Endodermal cell (in vitro differentiated cells): Measurements from ENCODE around the gene OR2D2. TPM values are rescaled to one million over a fixed set of nuclear protein-coding genes. Genes with fewer than 3 reads are reported as not detected.

Source experiments
- DNase-seq: peaks from one replicate; pipeline ENCODE4 v3.0.0-alpha.2; 2017
- H3K27ac ChIP-seq: 2 replicates; pipeline ENCODE4 v1.5.1; 2013; ENCODE audit warnings: mild to moderate bottlenecking, low read depth, low read length, moderate library complexity
- H3K27me3 ChIP-seq: 2 replicates; pipeline ENCODE4 v1.6.1; 2013; ENCODE audit warnings: mild to moderate bottlenecking, low read length, moderate library complexity; ENCODE audit not compliant: insufficient read depth, control insufficient read depth, poor library complexity, severe bottlenecking
- H3K36me3 ChIP-seq: 2 replicates; pipeline ENCODE4 v1.7.0; 2013; ENCODE audit warnings: mild to moderate bottlenecking, low read length, moderate library complexity; ENCODE audit not compliant: control insufficient read depth, insufficient read depth
- H3K4me1 ChIP-seq: one replicate; pipeline ENCODE4 v1.7.0; 2013; ENCODE audit warnings: low read length; ENCODE audit not compliant: control insufficient read depth, insufficient read depth
- H3K4me3 ChIP-seq: 2 replicates; pipeline ENCODE4 v1.5.1; 2013; ENCODE audit warnings: mild to moderate bottlenecking, low read length, moderate library complexity
- H3K9ac ChIP-seq: 2 replicates; pipeline ENCODE4 v1.6.1; 2013; ENCODE audit warnings: mild to moderate bottlenecking, low read length, moderate library complexity; ENCODE audit not compliant: poor library complexity, severe bottlenecking; ENCODE audit errors: extremely low read depth
- H3K9me3 ChIP-seq: 2 replicates; pipeline ENCODE4 v1.6.1; 2013; ENCODE audit warnings: mild to moderate bottlenecking, low read length, moderate library complexity; ENCODE audit not compliant: control insufficient read depth
- H3K27ac Mint-ChIP-seq: 2 replicates; pipeline ENCODE4 v1.8.0; 2020; ENCODE audit warnings: mixed read lengths
- H3K27me3 Mint-ChIP-seq: 2 replicates; pipeline ENCODE4 v1.8.0; 2021; ENCODE audit warnings: mild to moderate bottlenecking, mixed read lengths; ENCODE audit not compliant: insufficient read depth
- H3K36me3 Mint-ChIP-seq: 2 replicates; pipeline ENCODE4 v1.8.0; 2020; ENCODE audit warnings: low read depth, mixed read lengths
- H3K4me1 Mint-ChIP-seq: 2 replicates; pipeline ENCODE4 v1.8.0; 2020; ENCODE audit warnings: mixed read lengths
- H3K4me3 Mint-ChIP-seq: 2 replicates; pipeline ENCODE4 v1.8.0; 2020; ENCODE audit warnings: mild to moderate bottlenecking, moderate library complexity, mixed read lengths
- H3K9me3 Mint-ChIP-seq: 2 replicates; pipeline ENCODE4 v1.8.0; 2020; ENCODE audit warnings: mild to moderate bottlenecking, mixed read lengths
- CTCF ChIP-seq: fragments of 200-600 bp; sonication (generic); conservative IDR thresholded peaks from 2 replicates; pipeline ENCODE4 v1.5.0; 2021; ENCODE audit warnings: antibody characterized with exemption, mild to moderate bottlenecking
- WGBS, 2 experiments: methylation state at CpG; one replicate each; pipeline versions ENCODE4 v1.1.5 to v1.1.7; 2013; ENCODE audit warnings: missing lambda C conversion rate in 2 of 2, mixed read lengths in 1 of 2; ENCODE audit not compliant: insufficient coverage in 1 of 2, insufficient read length in 1 of 2; 5-methylcytosine and 5-hydroxymethylcytosine counted together
- total RNA-seq, 2 donors: library from RNA; stranded (reverse); fragmentation: NEBNext Ultra II Directional in 1 of 2; extraction: Animal tissue kit (Norgen Biotek cat#: 25700) in 1 of 2; gene quantifications; 2 replicates in 1 of 2; 3 replicates in 1 of 2; pipeline ENCODE4 v1.2.1, GENCODE V29; 2021

The OR2D2 gene
- total RNA-seq, 2 donors from 2014 or later: 1.1 TPM; not detected in 1

GRCh38 chr11:6864438-6864837, 27.9 kb downstream of the OR2D2 start:
- TF ChIP-seq CTCF: no peak
- Mint-ChIP-seq H3K9me3 (peaks cover 9% of the 10 kb centered on the region), H3K4me1 (peaks cover 5% of the 10 kb centered on the region), H3K27ac (no peak overlapping the region), H3K36me3 (peaks cover 2% of the 10 kb centered on the region), H3K27me3 (no peaks in the 10 kb centered on the region), H3K4me3 (no peak overlapping the region)
- no peak overlapping the region for H3K27ac ChIP-seq
- no peak overlapping the region for H3K9ac ChIP-seq
- H3K4me1 ChIP-seq: no peaks in the 10 kb centered on the region
- no peak for DNase-seq
- H3K9me3 ChIP-seq: no peaks in the 10 kb centered on the region
- H3K27me3 ChIP-seq: no peaks in the 10 kb centered on the region
- H3K4me3 ChIP-seq: no peak overlapping the region
- H3K36me3 ChIP-seq: no peaks in the 10 kb centered on the region
- WGBS, 2 experiments: no CpG with 5 or more reads among the region's 1 CpG

- TF ChIP-seq CTCF: no peak
- WGBS, 2 experiments: 77 to 86% methylated on average over 1 of the region's 1 CpG
- Histone ChIP-seq H3K9me3 (no peaks in the 10 kb centered on the region), H3K4me3 (no peak within 1 kb of the TSS), H3K36me3 (no peaks in the 10 kb centered on the region), H3K4me1 (no peaks in the 10 kb centered on the region), H3K9ac (no peak within 1 kb of the TSS), H3K27me3 (no peaks in the 10 kb centered on the region), H3K27ac (no peak within 1 kb of the TSS)
- Mint-ChIP-seq H3K36me3 (peaks cover 2% of the 10 kb centered on the region), H3K27me3 (no peaks in the 10 kb centered on the region), H3K4me1 (peaks cover 6% of the 10 kb centered on the region), H3K4me3 (no peak within 1 kb of the TSS), H3K9me3 (peaks cover 17% of the 10 kb centered on the region), H3K27ac (no peak within 1 kb of the TSS)
- DNase-seq: no peak
Observed at GRCh38 chr11:6862961-6863360, 29.3 kb downstream of the OR2D2 start, which contains the start of gene OR10A2. Gene OR10A2 (plus strand): TSS chr11:6863057. CDS start chr11:6869755, 6,698 bp downstream.

- Histone ChIP-seq H3K4me3 (no peak overlapping the region), H3K36me3 (no peaks in the 10 kb centered on the region), H3K27ac (no peak overlapping the region), H3K9me3 (peaks cover 4% of the 10 kb centered on the region), H3K9ac (no peak overlapping the region), H3K27me3 (no peaks in the 10 kb centered on the region), H3K4me1 (no peaks in the 10 kb centered on the region)
- Mint-ChIP-seq H3K4me3 (no peak overlapping the region), H3K27me3 (no peaks in the 10 kb centered on the region), H3K4me1 (peaks cover 6% of the 10 kb centered on the region), H3K36me3 (peaks cover 2% of the 10 kb centered on the region), H3K9me3 (peaks cover 36% of the 10 kb centered on the region), H3K27ac (no peak overlapping the region)
- TF ChIP-seq CTCF: no peak
- DNase-seq: no peak
- 61 to 70% methylated on average over 2 to 3 of the region's 3 CpGs for WGBS, 2 experiments
Observed at GRCh38 chr11:6856871-6857270, 35.4 kb downstream of the OR2D2 start.
